H1 (cell line): ENCODE measurements around the gene ADARB2. TPM values are rescaled to one million over a fixed set of nuclear protein-coding genes. Genes with fewer than 3 reads are reported as not detected.

Experiments used
- CTCF ChIA-PET: fragments of 300-600 bp; sonication (Branson Sonifier 250); formaldehyde crosslinking; loops from one replicate; lab custom pipeline; 2021; ENCODE audit not compliant: partially characterized antibody; lab: Charles Lee
- POLR2A ChIA-PET: fragments of 300-600 bp; sonication (Branson Sonifier 250); formaldehyde crosslinking; loops from one replicate; lab custom pipeline; 2021; ENCODE audit warnings: inconsistent platforms; ENCODE audit not compliant: partially characterized antibody; lab: Charles Lee
- DNase-seq, 2 experiments: peaks; one replicate each; pipeline versions ENCODE4 v3.0.0 to v3.0.0-alpha.2; 2010 to 2022; ENCODE audit warnings: low spot score in 2 of 2, low read depth in 1 of 2, mixed read lengths in 1 of 2
- FAIRE-seq: peaks from 2 replicates; lab custom pipeline; 2011; peaks lifted over from hg19 to GRCh38; lab: Jason Lieb, UNC
- H2AFZ ChIP-seq: 2 replicates; pipeline ENCODE4 v1.8.1; 2012; ENCODE audit warnings: low read length, inconsistent platforms
- H2AK5ac ChIP-seq: 2 replicates; pipeline ENCODE4 v1.6.1; 2013; ENCODE audit warnings: low read depth, low read length
- H2BK120ac ChIP-seq: replicated peaks from 2 replicates; pipeline ENCODE3; 2013; ENCODE audit warnings: low read depth, low read length, inconsistent platforms
- H2BK12ac ChIP-seq: 2 replicates; pipeline ENCODE4 v1.6.1; 2013; ENCODE audit warnings: low read depth, low read length
- H2BK15ac ChIP-seq: 2 replicates; pipeline ENCODE4 v1.6.1; 2013; ENCODE audit warnings: low read length
- H2BK20ac ChIP-seq: 2 replicates; pipeline ENCODE4 v1.6.1; 2013; ENCODE audit warnings: low read length
- H2BK5ac ChIP-seq: 2 replicates; pipeline ENCODE4 v1.6.1; 2013; ENCODE audit warnings: low read depth, low read length
- H3K14ac ChIP-seq: 2 replicates; pipeline ENCODE4 v1.6.1; 2013; ENCODE audit warnings: inconsistent platforms; ENCODE audit not compliant: insufficient read length
- H3K18ac ChIP-seq: 2 replicates; pipeline ENCODE4 v1.6.1; 2013; ENCODE audit warnings: low read length; ENCODE audit errors: extremely low read depth
- H3K23ac ChIP-seq: 2 replicates; pipeline ENCODE4 v1.6.1; 2013; ENCODE audit warnings: inconsistent platforms; ENCODE audit not compliant: insufficient read length
- H3K23me2 ChIP-seq: 2 replicates; pipeline ENCODE4 v1.6.1; 2013; ENCODE audit warnings: low read depth, low read length
- H3K27ac ChIP-seq: 2 replicates; pipeline ENCODE4 v1.6.1; 2011; ENCODE audit warnings: low read depth, low read length, inconsistent platforms
- H3K27me3 ChIP-seq, 4 experiments: replicated peaks in 1 of 4; 1 replicate in 1 of 4; 2 replicates in 3 of 4; pipeline versions ENCODE4 v1.6.1 to v1.8.1; 2011 to 2013; ENCODE audit warnings: low read length in 3 of 4, mild to moderate bottlenecking in 3 of 4, inconsistent platforms in 2 of 4, mixed read lengths in 2 of 4, moderate library complexity in 1 of 4; ENCODE audit not compliant: control insufficient read depth in 3 of 4, insufficient read depth in 3 of 4; ENCODE audit errors: extremely low read depth in 1 of 4
- H3K36me3 ChIP-seq, 4 experiments: 2 replicates each; pipeline versions ENCODE4 v1.6.1 to v1.8.1; 2011 to 2013; ENCODE audit warnings: mild to moderate bottlenecking in 4 of 4, low read length in 3 of 4, moderate library complexity in 2 of 4, control low read depth in 1 of 4, inconsistent platforms in 1 of 4; ENCODE audit not compliant: insufficient read depth in 4 of 4, control insufficient read depth in 2 of 4
- H3K4ac ChIP-seq: replicated peaks from 2 replicates; pipeline ENCODE3; 2013; ENCODE audit warnings: low read length, low read depth, mixed read lengths, inconsistent platforms; ENCODE audit not compliant: insufficient read length
- H3K4me1 ChIP-seq, 4 experiments: replicated peaks in 1 of 4; 1 replicate in 1 of 4; 2 replicates in 3 of 4; pipeline versions ENCODE4 v1.6.1 to v1.8.1; 2011 to 2013; ENCODE audit warnings: low read length in 3 of 4, inconsistent platforms in 2 of 4, mixed read lengths in 1 of 4; ENCODE audit not compliant: insufficient read depth in 4 of 4, control insufficient read depth in 3 of 4
- H3K4me2 ChIP-seq, 2 experiments: 2 replicates each; pipeline versions ENCODE4 v1.6.1 to v1.8.1; 2011 to 2013; ENCODE audit warnings: low read depth in 2 of 2, low read length in 2 of 2, control low read depth in 1 of 2, inconsistent platforms in 1 of 2, mild to moderate bottlenecking in 1 of 2; ENCODE audit not compliant: insufficient read depth in 1 of 2
- H3K4me3 ChIP-seq, 4 experiments: fragments of 200-600, 300-600 bp in 1 of 4; sonication (generic), shearing (Covaris generic), sonication (Bioruptor Twin) in 1 of 4; 2 replicates each; pipeline versions ENCODE4 v1.5.1 to v1.8.1; 2011 to 2016; ENCODE audit warnings: low read length in 4 of 4, low read depth in 3 of 4, control low read depth in 2 of 4, inconsistent platforms in 2 of 4, mild to moderate bottlenecking in 2 of 4, mixed read lengths in 1 of 4, moderate library complexity in 1 of 4; ENCODE audit not compliant: insufficient read depth in 2 of 4; ENCODE audit errors: extremely low read depth in 1 of 4
- H3K56ac ChIP-seq: replicated peaks from 2 replicates; pipeline ENCODE3; 2013; ENCODE audit warnings: low read depth, mild to moderate bottlenecking, mixed read lengths, low read length, inconsistent platforms; ENCODE audit not compliant: insufficient read length
- H3K79me1 ChIP-seq: 2 replicates; pipeline ENCODE4 v1.6.1; 2013; ENCODE audit warnings: low read depth, low read length, control low read depth
- H3K79me2 ChIP-seq, 2 experiments: 2 replicates each; pipeline versions ENCODE4 v1.6.1 to v1.8.1; 2012 to 2013; ENCODE audit warnings: low read length in 2 of 2, mild to moderate bottlenecking in 2 of 2, inconsistent platforms in 1 of 2; ENCODE audit not compliant: insufficient read depth in 2 of 2, control insufficient read depth in 1 of 2
- H3K9ac ChIP-seq, 4 experiments: replicated peaks in 1 of 4; 1 replicate in 1 of 4; 2 replicates in 3 of 4; pipeline versions ENCODE4 v1.6.1 to v1.8.1; 2011 to 2013; ENCODE audit warnings: low read depth in 3 of 4, low read length in 3 of 4, control low read depth in 2 of 4, mild to moderate bottlenecking in 2 of 4, moderate library complexity in 2 of 4, inconsistent platforms in 1 of 4; ENCODE audit errors: extremely low read depth in 1 of 4
- H3K9me3 ChIP-seq, 2 experiments: 2 replicates each; pipeline versions ENCODE4 v1.6.1 to v1.8.1; 2012 to 2013; ENCODE audit warnings: mild to moderate bottlenecking in 2 of 2, moderate library complexity in 2 of 2, control low read depth in 1 of 2, inconsistent platforms in 1 of 2, low read depth in 1 of 2, low read length in 1 of 2, mixed read lengths in 1 of 2; ENCODE audit not compliant: insufficient read depth in 2 of 2
- H4K20me1 ChIP-seq, 2 experiments: replicated peaks in 1 of 2; 2 replicates each; pipeline versions ENCODE3 to v1.8.1; 2011 to 2013; ENCODE audit warnings: inconsistent platforms in 2 of 2, low read length in 2 of 2, mild to moderate bottlenecking in 1 of 2; ENCODE audit not compliant: insufficient read depth in 2 of 2, control insufficient read depth in 1 of 2
- H4K5ac ChIP-seq: 2 replicates; pipeline ENCODE4 v1.6.1; 2013; ENCODE audit warnings: low read length, low read depth, mixed read lengths, inconsistent platforms; ENCODE audit not compliant: insufficient read length
- H4K8ac ChIP-seq: 2 replicates; pipeline ENCODE4 v1.8.0; 2013; ENCODE audit warnings: mild to moderate bottlenecking, moderate library complexity, low read length, inconsistent platforms; ENCODE audit not compliant: insufficient read depth; ENCODE audit errors: extremely low read depth
- H4K91ac ChIP-seq: replicated peaks from 2 replicates; pipeline ENCODE3; 2013; ENCODE audit warnings: low read length, mixed read lengths, inconsistent platforms; ENCODE audit not compliant: insufficient read length
- FOSL1 ChIP-seq: IDR thresholded peaks from 2 replicates; pipeline ENCODE4 v1.6.1; 2011; ENCODE audit warnings: mild to moderate bottlenecking, low read depth, low read length, moderate library complexity; ENCODE audit not compliant: insufficient read depth
- NRF1 ChIP-seq: IDR thresholded peaks from 2 replicates; pipeline ENCODE4 v1.6.1; 2011; ENCODE audit warnings: mild to moderate bottlenecking, low read depth, low read length, improper control_type of control experiment
- WGBS, 2 experiments: shearing (Covaris generic) in 1 of 2; methylation state at CpG; one replicate each; pipeline versions ENCODE4 v1.1.6 to v1.1.7; 2013 to 2015; ENCODE audit warnings: low lambda C conversion rate in 2 of 2, mixed read lengths in 2 of 2, inconsistent platforms in 1 of 2, low coverage in 1 of 2, missing lambda C conversion rate in 1 of 2; ENCODE audit not compliant: insufficient replicate concordance in 2 of 2, insufficient coverage in 1 of 2, insufficient read length in 1 of 2; ENCODE audit errors: extremely low coverage in 1 of 2, missing lambda C conversion rate in 1 of 2; 5-methylcytosine and 5-hydroxymethylcytosine counted together
- polyA plus RNA-seq, 7 experiments: library from polyadenylated mRNA; depleted of rRNA in 3 of 7; stranded (reverse) in 5 of 7; unstranded in 2 of 7; fragments of >200 nt in 5 of 7; fragments of 200-250 nt in 2 of 7; gene quantifications; 1 replicate in 5 of 7; 2 replicates in 1 of 7; 4 replicates in 1 of 7; pipeline versions ENCODE4 v1.2.1 to v1.2.3, GENCODE V29; 2011 to 2013; ENCODE audit warnings: missing spikeins in 2 of 7, mixed read lengths in 2 of 7
- total RNA-seq: library from RNA; stranded (reverse); fragmentation: NEBNext Ultra II Directional; extraction: Animal tissue kit (Norgen Biotek cat#: 25700); gene quantifications from 2 replicates; pipeline ENCODE4 v1.2.1, GENCODE V29; 2021
- TF ChIP-seq, protein P1 (sequence below): IDR thresholded peaks from 2 replicates; pipeline ENCODE4 v1.6.1; 2011; ENCODE audit warnings: low read length, improper control_type of control experiment

ADARB2 gene
- total and polyA plus RNA-seq, 2 of the 8 experiments (the other 6 are each of a cell fraction or from before 2014, with no cell fraction given), result 2.2 to 2.8 TPM

DNA sequence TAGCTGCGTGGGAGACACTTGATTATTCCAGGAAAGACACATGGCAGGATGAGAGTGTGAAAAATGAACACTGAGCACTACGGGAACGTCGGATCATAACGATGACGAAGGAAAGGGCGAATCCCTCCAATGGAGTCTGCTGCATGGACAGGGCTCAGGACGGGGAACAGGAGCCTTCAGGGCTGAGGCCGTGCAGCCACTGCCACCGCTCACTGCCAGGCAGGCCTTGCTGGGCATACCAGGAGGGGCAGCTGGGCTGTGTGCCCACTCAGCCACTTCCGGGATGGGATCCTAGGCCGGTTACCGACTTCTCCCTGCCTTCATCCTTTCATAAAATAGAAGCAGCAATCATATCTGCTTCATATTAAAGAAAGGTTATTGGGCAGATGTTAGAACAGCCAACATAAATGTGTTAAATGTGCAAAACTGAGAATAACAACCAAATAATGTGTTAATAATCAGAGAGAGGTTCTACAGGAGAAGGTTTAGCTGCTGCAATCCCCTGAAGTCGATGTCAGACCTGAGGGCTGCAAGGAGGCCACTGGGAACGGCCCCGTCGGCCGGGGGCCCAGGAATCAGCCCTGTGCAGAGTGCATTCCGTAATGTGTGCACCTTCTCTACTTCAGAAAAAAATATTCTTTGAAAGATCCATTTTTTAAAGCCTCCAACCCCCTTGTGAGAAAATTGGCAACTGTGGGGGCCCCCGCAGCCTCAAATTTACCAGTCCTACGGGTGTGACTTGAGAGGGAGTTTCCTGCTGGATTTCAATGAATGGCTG lies 63.6 kb downstream of the ADARB2 start:
- Histone ChIP-seq H3K4me3 (no peak overlapping the region), H4K5ac (no peak overlapping the region), H3K9ac (no peak overlapping the region), H3K36me3 (no peaks in the 10 kb centered on the region), H3K23me2 (peaks cover 11% of the 10 kb centered on the region; the same call in 1 of the 2 replicates), H3K4me1 (peaks cover 0 to 3% (median 0%) of the 10 kb centered on the region in 4 experiments; a peak in 3 of 7 replicates), H2AK5ac (no peak overlapping the region), H3K18ac (no peak overlapping the region), H4K20me1 (peaks cover 0 to 11% of the 10 kb centered on the region in 2 experiments), H2BK120ac (no peak overlapping the region), H3K14ac (no peak overlapping the region), H2BK15ac (no peak overlapping the region), H2BK20ac (no peak overlapping the region), H3K27ac (no peak overlapping the region), H4K8ac (no peak overlapping the region), H3K79me2 (no peaks in the 10 kb centered on the region), H3K79me1 (no peaks in the 10 kb centered on the region; the same call in 1 of the 2 replicates), H3K23ac (no peak overlapping the region), H2BK5ac (no peak overlapping the region), H2AFZ (no peak overlapping the region), H3K4ac (no peak overlapping the region), H4K91ac (no peak overlapping the region), H3K4me2 (no peak overlapping the region), H2BK12ac (no peak overlapping the region), H3K27me3 (no peaks in the 10 kb centered on the region), H3K9me3 (no peaks in the 10 kb centered on the region), H3K56ac (no peak overlapping the region)
- no peak for TF ChIP-seq NRF1
- no peak for TF ChIP-seq FOSL1
- TF ChIP-seq, protein P1, sequence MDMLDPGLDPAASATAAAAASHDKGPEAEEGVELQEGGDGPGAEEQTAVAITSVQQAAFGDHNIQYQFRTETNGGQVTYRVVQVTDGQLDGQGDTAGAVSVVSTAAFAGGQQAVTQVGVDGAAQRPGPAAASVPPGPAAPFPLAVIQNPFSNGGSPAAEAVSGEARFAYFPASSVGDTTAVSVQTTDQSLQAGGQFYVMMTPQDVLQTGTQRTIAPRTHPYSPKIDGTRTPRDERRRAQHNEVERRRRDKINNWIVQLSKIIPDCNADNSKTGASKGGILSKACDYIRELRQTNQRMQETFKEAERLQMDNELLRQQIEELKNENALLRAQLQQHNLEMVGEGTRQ, result no peak
- 91% methylated on average over 21 of the region's 21 CpGs; no CpG with 5 or more reads in 1 of the 2 experiments for WGBS, 2 experiments
- DNase-seq (no peak), FAIRE-seq (no peak)
- ChIA-PET POLR2A (no interaction called here), CTCF (no interaction called here)
